Esophagus muscularis mucosa (tissue), 4 donors: ENCODE measurements around the gene PRR5. TPM values are rescaled to one million over a fixed set of nuclear protein-coding genes. Genes with fewer than 3 reads are reported as not detected.

Experiments used
- DNase-seq: peaks from one replicate; pipeline ENCODE4 v3.0.0-alpha.2; 2017; ENCODE audit errors: extremely low spot score
- H3K27ac ChIP-seq, 4 donors: fragments of 200-600 bp; sonication (generic); replicated peaks in 1 of 4; 1 replicate in 3 of 4; 2 replicates in 1 of 4; pipeline ENCODE4 v1.5.1; 2016 to 2019; ENCODE audit warnings: mild to moderate bottlenecking in 1 of 4
- H3K27me3 ChIP-seq, 4 donors: fragments of 200-600 bp; sonication (generic); one replicate each; pipeline versions ENCODE4 v1.5.1 to v1.6.0; 2016 to 2019
- H3K36me3 ChIP-seq, 4 donors: fragments of 200-600 bp; sonication (generic); one replicate each; pipeline ENCODE4 v1.5.1; 2016 to 2019
- H3K4me1 ChIP-seq, 4 donors: fragments of 200-600 bp; sonication (generic); one replicate each; pipeline ENCODE4 v1.5.1; 2016 to 2019
- H3K4me3 ChIP-seq, 4 donors: fragments of 200-600 bp; sonication (generic); 1 replicate in 2 of 4; 2 replicates in 2 of 4; pipeline ENCODE4 v1.5.1; 2016 to 2019; ENCODE audit warnings: mild to moderate bottlenecking in 4 of 4, moderate library complexity in 1 of 4
- H3K9me3 ChIP-seq, 4 donors: fragments of 200-600 bp; sonication (generic); 1 replicate in 3 of 4; 2 replicates in 1 of 4; pipeline ENCODE4 v1.5.1; 2016 to 2019
- CTCF ChIP-seq, 3 experiments: fragments of 200-600 bp in 2 of 3; fragments of 450-650 bp in 1 of 3; sonication (generic) in 2 of 3; IDR thresholded peaks; one replicate each; pipeline ENCODE4 v1.5.1; 2017 to 2019; ENCODE audit warnings: antibody characterized with exemption in 3 of 3, mild to moderate bottlenecking in 2 of 3, moderate library complexity in 1 of 3
- EP300 ChIP-seq: sonication (generic); formaldehyde crosslinking; IDR thresholded peaks from one replicate; pipeline ENCODE4 v1.6.1; 2017; ENCODE audit warnings: antibody characterized with exemption
- POLR2A ChIP-seq: fragments of 450-650 bp; IDR thresholded peaks from one replicate; pipeline ENCODE4 v1.6.1; 2017; ENCODE audit warnings: antibody characterized with exemption, moderate library complexity, mild to moderate bottlenecking, low read depth
- POLR2AphosphoS5 ChIP-seq, 2 donors: sonication (generic); formaldehyde crosslinking; IDR thresholded peaks; one replicate each; pipeline ENCODE4 v1.6.1; 2017; ENCODE audit warnings: antibody characterized with exemption in 2 of 2
- WGBS: methylation state at CpG from one replicate; pipeline ENCODE4 v1.1.5; 2018; 5-methylcytosine and 5-hydroxymethylcytosine counted together
- intact Hi-C: fragments of 100-400 bp; cut with DNase I; formaldehyde crosslinking; loops from one replicate; pipeline ENCODE4 v1.15.1; 2023
- total RNA-seq, 4 donors: library from RNA; depleted of rRNA; stranded (reverse); fragments of >200 nt; gene quantifications; one replicate each; pipeline versions ENCODE4 v1.1.0 to v1.2.1, GENCODE V29; 2016

The PRR5 gene
- total RNA-seq, 4 donors from 2014 or later: 5.6 to 16.6 (median 11.4) TPM

GRCh38 chr22:44667829-44668189 is 34.2 kb upstream of the PRR5 start:
- H3K9me3 ChIP-seq: no peaks in the 10 kb centered on the region
- H3K4me3 ChIP-seq: peak overlapping the region; percentile 56 to 74 (median 59)
- H3K27me3 ChIP-seq: peaks cover 0 to 59% (median 11%) of the 10 kb centered on the region in 4 donors
- no peaks in the 10 kb centered on the region for H3K36me3 ChIP-seq
- H3K4me1 ChIP-seq: peaks cover 15 to 41% (median 34%) of the 10 kb centered on the region in 4 donors
- WGBS: 46% methylated on average over 7 of the region's 8 CpGs
- no peak for DNase-seq
- TF ChIP-seq EP300 (no peak), CTCF (IDR thresholded peaks at IDR 0.05) (no peak), POLR2AphosphoS5 (IDR thresholded peaks at IDR 0.05) (no peak), POLR2A (no peak)
- intact Hi-C loops: no loop called here
- peak overlapping the region; percentile 62 to 74 (median 70) for H3K27ac ChIP-seq

- intact Hi-C loops: no loop called here
These were observed 33.7 kb upstream of the PRR5 start for GRCh38 chr22:44668190-44668885.

GRCh38 chr22:44668886-44669521 is 33.0 kb upstream of the PRR5 start:
- TF ChIP-seq POLR2AphosphoS5 (IDR thresholded peaks at IDR 0.05): no peak
- TF ChIP-seq CTCF (IDR thresholded peaks at IDR 0.05): no peak
- TF ChIP-seq EP300: no peak
- no peak for TF ChIP-seq POLR2A
- Histone ChIP-seq H3K27me3 (peaks cover 0 to 58% (median 11%) of the 10 kb centered on the region in 4 donors), H3K4me1 (peaks cover 15 to 38% (median 31%) of the 10 kb centered on the region in 4 donors), H3K36me3 (no peaks in the 10 kb centered on the region), H3K27ac (peak overlapping the region in 3 of 4 donors; percentile 37 to 69 (median 39)), H3K4me3 (peak overlapping the region; percentile 56 to 74 (median 59)), H3K9me3 (no peaks in the 10 kb centered on the region)
- DNase-seq: no peak
- WGBS: 0% methylated on average over 12 of the region's 45 CpGs
- intact Hi-C loops: no loop called here

More at GRCh38 chr22:44668190-44668885, 33.7 kb upstream of the PRR5 start:
- peaks cover 15 to 41% (median 34%) of the 10 kb centered on the region in 4 donors for H3K4me1 ChIP-seq
- TF ChIP-seq POLR2AphosphoS5 (IDR thresholded peaks at IDR 0.05) (no peak), POLR2A (no peak), CTCF (IDR thresholded peaks at IDR 0.05) (no peak), EP300 (no peak)
- no peaks in the 10 kb centered on the region for H3K9me3 ChIP-seq
- peak overlapping the region; percentile 56 to 74 (median 59) for H3K4me3 ChIP-seq
- no peak for DNase-seq
- H3K36me3 ChIP-seq: no peaks in the 10 kb centered on the region
- peaks cover 0 to 59% (median 11%) of the 10 kb centered on the region in 4 donors for H3K27me3 ChIP-seq
- H3K27ac ChIP-seq: peak overlapping the region; percentile 62 to 74 (median 70)
- 2% methylated on average over 34 of the region's 87 CpGs for WGBS

GRCh38 chr22:44669561-44669976 is 32.4 kb upstream of the PRR5 start:
- Histone ChIP-seq H3K4me1 (peaks cover 11 to 32% (median 25%) of the 10 kb centered on the region in 4 donors), H3K9me3 (no peaks in the 10 kb centered on the region), H3K4me3 (peak overlapping the region; percentile 56 to 74 (median 59)), H3K27ac (no peak overlapping the region), H3K36me3 (no peaks in the 10 kb centered on the region), H3K27me3 (peaks cover 0 to 52% (median 11%) of the 10 kb centered on the region in 4 donors)
- intact Hi-C loops: no loop called here
- 67% methylated on average over 4 of the region's 9 CpGs for WGBS
- no peak for TF ChIP-seq POLR2A
- TF ChIP-seq POLR2AphosphoS5 (IDR thresholded peaks at IDR 0.05): no peak
- no peak for TF ChIP-seq EP300
- no peak for TF ChIP-seq CTCF (IDR thresholded peaks at IDR 0.05)
- no peak for DNase-seq
